Transverse colon (tissue), 4 donors: ENCODE measurements around the gene SCAPER.

Source experiments
- CTCF ChIP-seq, 5 experiments: fragments of 200-600 bp in 3 of 5; fragments of 450-650 bp in 2 of 5; sonication (generic) in 3 of 5; IDR thresholded peaks; 1 replicate in 2 of 5; 2 replicates in 3 of 5; pipeline ENCODE4 v1.5.1; 2016 to 2017; ENCODE audit warnings: antibody characterized with exemption in 5 of 5, inconsistent platforms in 3 of 5, mild to moderate bottlenecking in 2 of 5, moderate library complexity in 1 of 5
- EP300 ChIP-seq: sonication (generic); formaldehyde crosslinking; IDR thresholded peaks from one replicate; pipeline ENCODE4 v1.6.1; 2017; ENCODE audit warnings: antibody characterized with exemption, low read depth
- POLR2A ChIP-seq: fragments of 450-650 bp; IDR thresholded peaks from one replicate; pipeline ENCODE4 v1.6.1; 2016; ENCODE audit warnings: antibody characterized with exemption, mild to moderate bottlenecking, moderate library complexity
- POLR2AphosphoS5 ChIP-seq, 3 donors: sonication (generic); formaldehyde crosslinking; IDR thresholded peaks; one replicate each; pipeline ENCODE4 v1.6.1; 2016; ENCODE audit warnings: antibody characterized with exemption in 3 of 3

DNA sequence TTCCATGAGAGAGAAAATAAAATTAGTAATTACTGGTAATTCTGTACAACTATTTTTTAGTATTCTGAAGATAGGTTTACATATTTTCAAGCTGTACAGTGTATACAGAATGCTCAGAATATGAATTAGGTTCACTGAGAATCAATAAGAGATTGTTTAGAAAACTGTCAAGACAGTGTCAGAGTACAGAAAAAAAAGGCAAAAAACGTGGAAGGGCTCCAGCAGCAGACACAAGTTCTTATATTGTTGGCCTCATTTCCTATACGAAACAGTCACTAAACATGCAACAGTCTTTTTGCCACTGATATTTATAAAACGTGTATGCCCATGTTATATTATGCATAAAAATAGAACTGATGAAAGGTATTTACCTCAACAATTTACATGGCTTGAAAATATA lies 464.7 kb downstream of the SCAPER start:
- TF ChIP-seq CTCF (IDR thresholded peaks at IDR 0.05), result no peak
- no peak for TF ChIP-seq EP300
- TF ChIP-seq POLR2A, result no peak
- TF ChIP-seq POLR2AphosphoS5 (IDR thresholded peaks at IDR 0.05), result no peak
